ENCODE measurements around the gene POU6F2. TPM values are rescaled to one million over a fixed set of nuclear protein-coding genes. Genes with fewer than 3 reads are reported as not detected.
"Not testable (repeated sequence)": the region's sequence is repeated elsewhere in the genome, so short reads cannot be mapped to it uniquely, and the experiment has no call there.

POU6F2 gene
- total RNA-seq, 1 donor from 2014 or later = 0.40 TPM

GRCh38 chr7:39317896-39318295, 340.2 kb downstream of the POU6F2 start:
- Mint-ChIP-seq H3K36me3 (ENCODE audit: low read depth) (no peaks in the 10 kb centered on the region), H3K4me1 (ENCODE audit: low read depth) (peaks cover 13% of the 10 kb centered on the region), H3K9me3 (ENCODE audit: low read depth) (no peaks in the 10 kb centered on the region), H3K4me3 (ENCODE audit: unreplicated experiment) (no peak overlapping the region), H3K27ac (ENCODE audit: unreplicated experiment) (no peak overlapping the region), H3K27me3 (ENCODE audit: low read depth) (peaks cover 16% of the 10 kb centered on the region)
- TF ChIP-seq, protein P1, sequence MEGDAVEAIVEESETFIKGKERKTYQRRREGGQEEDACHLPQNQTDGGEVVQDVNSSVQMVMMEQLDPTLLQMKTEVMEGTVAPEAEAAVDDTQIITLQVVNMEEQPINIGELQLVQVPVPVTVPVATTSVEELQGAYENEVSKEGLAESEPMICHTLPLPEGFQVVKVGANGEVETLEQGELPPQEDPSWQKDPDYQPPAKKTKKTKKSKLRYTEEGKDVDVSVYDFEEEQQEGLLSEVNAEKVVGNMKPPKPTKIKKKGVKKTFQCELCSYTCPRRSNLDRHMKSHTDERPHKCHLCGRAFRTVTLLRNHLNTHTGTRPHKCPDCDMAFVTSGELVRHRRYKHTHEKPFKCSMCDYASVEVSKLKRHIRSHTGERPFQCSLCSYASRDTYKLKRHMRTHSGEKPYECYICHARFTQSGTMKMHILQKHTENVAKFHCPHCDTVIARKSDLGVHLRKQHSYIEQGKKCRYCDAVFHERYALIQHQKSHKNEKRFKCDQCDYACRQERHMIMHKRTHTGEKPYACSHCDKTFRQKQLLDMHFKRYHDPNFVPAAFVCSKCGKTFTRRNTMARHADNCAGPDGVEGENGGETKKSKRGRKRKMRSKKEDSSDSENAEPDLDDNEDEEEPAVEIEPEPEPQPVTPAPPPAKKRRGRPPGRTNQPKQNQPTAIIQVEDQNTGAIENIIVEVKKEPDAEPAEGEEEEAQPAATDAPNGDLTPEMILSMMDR (IDR thresholded peaks at IDR 0.05) = no peak
- DNase-seq (ENCODE audit: low spot score) = no peak

- H3K4me3 Mint-ChIP-seq (ENCODE audit: unreplicated experiment) = no peak overlapping the region
- no peak overlapping the region for H3K27ac Mint-ChIP-seq (ENCODE audit: unreplicated experiment)
- H3K36me3 Mint-ChIP-seq (ENCODE audit: low read depth) = no peaks in the 10 kb centered on the region
- peaks cover 13% of the 10 kb centered on the region for H3K27me3 Mint-ChIP-seq (ENCODE audit: low read depth)
- H3K4me1 Mint-ChIP-seq (ENCODE audit: low read depth) = peaks cover 4% of the 10 kb centered on the region
- DNase-seq (ENCODE audit: low spot score) = no peak
- peaks cover 5% of the 10 kb centered on the region for H3K9me3 Mint-ChIP-seq (ENCODE audit: low read depth)
- TF ChIP-seq, protein P1 (IDR thresholded peaks at IDR 0.05) = no peak
Observed at GRCh38 chr7:39321245-39321644, 343.5 kb downstream of the POU6F2 start.

DNA sequence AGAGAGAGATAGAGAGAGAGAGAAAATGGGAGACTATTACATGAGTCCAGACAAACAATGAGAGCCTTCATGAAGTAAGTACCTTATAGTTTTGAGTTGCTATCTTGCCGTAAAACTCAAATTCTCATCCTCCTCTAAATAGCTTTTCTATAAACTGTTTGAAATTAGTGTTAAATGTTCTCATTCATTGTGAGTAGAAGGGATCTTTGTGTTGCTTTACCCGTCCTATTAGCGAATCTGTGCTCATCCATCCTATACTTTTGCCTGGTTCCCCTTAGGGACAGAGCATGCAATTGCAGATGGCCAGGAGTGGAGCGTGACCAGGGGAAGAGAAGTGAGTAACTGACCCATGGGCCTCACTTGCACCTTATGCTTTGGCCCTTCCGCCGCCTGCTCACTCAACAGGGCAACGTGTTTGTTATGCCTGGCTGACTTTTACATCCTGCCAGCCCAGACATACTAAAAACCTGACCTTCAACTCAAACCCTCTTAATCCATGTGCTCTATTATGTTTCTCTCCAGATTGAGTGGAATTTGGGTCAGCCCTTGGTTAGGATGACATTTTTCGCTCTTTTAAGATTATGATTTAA, 344.3 kb downstream of the POU6F2 start:
- TF ChIP-seq, protein P1 (IDR thresholded peaks at IDR 0.05) = no peak
- no peaks in the 10 kb centered on the region for H3K4me1 Mint-ChIP-seq (ENCODE audit: low read depth)
- DNase-seq (ENCODE audit: low spot score) = no peak
- no peak overlapping the region for H3K27ac Mint-ChIP-seq (ENCODE audit: unreplicated experiment)
- H3K4me3 Mint-ChIP-seq (ENCODE audit: unreplicated experiment) = no peak overlapping the region
- H3K9me3 Mint-ChIP-seq (ENCODE audit: low read depth) = peaks cover 5% of the 10 kb centered on the region
- no peaks in the 10 kb centered on the region for H3K36me3 Mint-ChIP-seq (ENCODE audit: low read depth)
- H3K27me3 Mint-ChIP-seq (ENCODE audit: low read depth) = peaks cover 15% of the 10 kb centered on the region

DNA sequence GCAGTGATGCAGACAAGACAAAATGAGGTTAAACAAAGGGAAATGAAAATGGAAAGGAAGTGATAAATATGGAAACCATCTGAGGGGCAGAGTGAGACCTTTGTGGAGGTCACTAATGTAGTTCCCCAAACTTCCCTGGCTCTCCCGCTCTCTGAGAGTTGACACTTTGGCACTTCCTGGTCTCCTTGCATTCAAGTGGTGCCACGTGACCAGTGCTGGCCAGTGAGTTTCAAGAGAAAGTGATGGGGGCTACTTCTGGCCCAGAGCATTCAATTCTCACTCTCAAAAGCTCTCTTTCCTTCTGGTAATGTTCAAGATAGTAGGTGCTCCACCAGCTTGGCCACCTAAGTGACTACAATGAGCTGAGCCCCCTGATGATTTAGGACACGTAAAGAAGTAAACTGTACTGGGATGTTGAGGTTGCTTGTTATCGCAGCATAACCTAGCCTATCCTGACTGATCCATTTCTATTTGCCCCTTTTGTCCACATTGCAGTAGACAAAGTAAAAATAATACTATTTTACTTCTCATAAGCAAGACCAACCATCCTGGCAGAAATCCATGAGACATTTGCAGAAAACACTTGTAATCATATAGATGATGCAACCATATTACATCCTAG, 346.5 kb downstream of the POU6F2 start:
- H3K9me3 Mint-ChIP-seq (ENCODE audit: low read depth) = peaks cover 5% of the 10 kb centered on the region
- no peak overlapping the region for H3K27ac Mint-ChIP-seq (ENCODE audit: unreplicated experiment)
- no peak overlapping the region for H3K4me3 Mint-ChIP-seq (ENCODE audit: unreplicated experiment)
- no peaks in the 10 kb centered on the region for H3K36me3 Mint-ChIP-seq (ENCODE audit: low read depth)
- DNase-seq (ENCODE audit: low spot score) = no peak
- H3K4me1 Mint-ChIP-seq (ENCODE audit: low read depth) = no peaks in the 10 kb centered on the region
- H3K27me3 Mint-ChIP-seq (ENCODE audit: low read depth) = peaks cover 14% of the 10 kb centered on the region
- TF ChIP-seq, protein P1 (IDR thresholded peaks at IDR 0.05) = no peak

GRCh38 chr7:39331607-39332006, 353.9 kb downstream of the POU6F2 start:
- H3K27me3 Mint-ChIP-seq (ENCODE audit: low read depth) = peaks cover 13% of the 10 kb centered on the region
- not testable (repeated sequence) for H3K4me1 Mint-ChIP-seq (ENCODE audit: low read depth); H3K27ac Mint-ChIP-seq (ENCODE audit: unreplicated experiment); H3K9me3 Mint-ChIP-seq (ENCODE audit: low read depth); H3K4me3 Mint-ChIP-seq (ENCODE audit: unreplicated experiment); DNase-seq (ENCODE audit: low spot score); H3K36me3 Mint-ChIP-seq (ENCODE audit: low read depth)

- Mint-ChIP-seq H3K9me3 (ENCODE audit: low read depth) (no peaks in the 10 kb centered on the region), H3K27me3 (ENCODE audit: low read depth) (peaks cover 13% of the 10 kb centered on the region), H3K4me1 (ENCODE audit: low read depth) (peaks cover 6% of the 10 kb centered on the region), H3K4me3 (ENCODE audit: unreplicated experiment) (no peak overlapping the region), H3K27ac (ENCODE audit: unreplicated experiment) (no peak overlapping the region), H3K36me3 (ENCODE audit: low read depth) (no peaks in the 10 kb centered on the region)
- no peak for DNase-seq (ENCODE audit: low spot score)
- TF ChIP-seq, protein P1 (IDR thresholded peaks at IDR 0.05) = no peak
Observed at GRCh38 chr7:39332142-39332541, 354.4 kb downstream of the POU6F2 start.

All from chondrocyte (in vitro differentiated cells).